Muscle of back (tissue), 13 donors: ENCODE measurements around the gene NCK1. TPM values are rescaled to one million over a fixed set of nuclear protein-coding genes. Genes with fewer than 3 reads are reported as not detected.

Experiments used
- DNase-seq, 3 donors: peaks; one replicate each; pipeline versions ENCODE4 v3.0.0 to v3.0.0-alpha.2; 2013
- long read RNA-seq, 9 donors: transcript quantifications; one replicate each; lab custom pipeline, GENCODE V29; 2026
- polyA plus RNA-seq, 10 donors: library from polyadenylated mRNA; unstranded; fragments of 120-200 nt; gene quantifications; one replicate each; pipeline ENCODE4 v1.2.1, GENCODE V29; 2013; ENCODE audit not compliant: insufficient read length in 10 of 10

The NCK1 gene
- 10 to 100 TPM; 25.6 to 35.2 (median 29.3) TPM for polyA plus RNA-seq
- long read RNA-seq, donor 1, partial matches to known transcripts: 0 of 3 reads
- long read RNA-seq, donor 1, other reads (novel, unspliced or antisense): 0 of 3 reads
- long read RNA-seq, donor 2, partial matches to known transcripts: 0 of 4 reads
- long read RNA-seq, donor 2, other reads (novel, unspliced or antisense): 0 of 4 reads
- long read RNA-seq, donor 3: 0 reads
- long read RNA-seq, donor 4, partial matches to known transcripts: 0 of 5 reads
- long read RNA-seq, donor 4, other reads (novel, unspliced or antisense): 0 of 5 reads
- long read RNA-seq, donor 5, partial matches to known transcripts: 0 of 10 reads
- long read RNA-seq, donor 5, other reads (novel, unspliced or antisense): 0 of 10 reads
- long read RNA-seq, donor 6, partial matches to known transcripts: 0 of 4 reads
- long read RNA-seq, donor 6, other reads (novel, unspliced or antisense): 0 of 4 reads
- long read RNA-seq, donor 7, partial matches to known transcripts: 0 of 2 reads
- long read RNA-seq, donor 7, other reads (novel, unspliced or antisense): 0 of 2 reads
- long read RNA-seq, donor 8, partial matches to known transcripts: 0 of 7 reads
- long read RNA-seq, donor 8, other reads (novel, unspliced or antisense): 0 of 7 reads
- long read RNA-seq, donor 9, partial matches to known transcripts: 0 of 2 reads
- long read RNA-seq, donor 9, other reads (novel, unspliced or antisense): 0 of 2 reads

- DNase-seq: peak; percentile 97 to 98 (median 98)
Measured at GRCh38 chr3:136861890-136862616, at the start of gene NCK1. Gene NCK1, plus strand, starts transcription at chr3:136862208. Its CDS starts 65,794 bp downstream, at chr3:136928002.

DNA sequence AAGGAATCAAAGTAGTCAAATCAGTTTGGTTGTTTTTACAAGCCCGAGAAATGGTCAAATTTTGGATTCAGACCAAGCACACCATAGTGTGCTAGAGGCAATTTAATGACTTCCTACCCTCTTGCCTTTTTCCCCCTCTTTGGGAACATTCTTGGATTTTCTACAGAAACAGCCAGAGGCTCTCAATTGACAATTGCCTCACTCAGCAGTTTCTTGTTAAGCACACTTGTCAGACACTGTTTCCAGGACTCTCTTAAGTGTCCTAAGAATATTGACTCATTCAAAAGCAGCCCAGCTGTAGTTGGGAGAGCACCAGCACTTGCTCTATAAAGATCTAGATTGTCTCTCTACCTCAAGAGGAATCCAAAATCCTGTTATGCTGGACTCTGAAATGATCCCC is 44.6 kb upstream of the NCK1 start:
- DNase-seq: no peak

GRCh38 chr3:136818191-136818768 is 43.7 kb upstream of the NCK1 start:
- DNase-seq: peak in 1 of 3 donors; percentile 37

- DNase-seq: peak; percentile 37 to 80 (median 65)
Measured at GRCh38 chr3:136818769-136819391, 43.1 kb upstream of the NCK1 start, which contains the start of gene SLC35G2. Gene SLC35G2, plus strand, starts transcription at chr3:136819126. Its CDS starts 35,335 bp downstream, at chr3:136854461.

GRCh38 chr3:136819392-136819730 is 42.6 kb upstream of the NCK1 start:
- DNase-seq: peak in 1 of 3 donors; percentile 75

- peak; percentile 45 to 77 (median 47) for DNase-seq
Measured at GRCh38 chr3:136819731-136820679, 42.0 kb upstream of the NCK1 start.

GRCh38 chr3:136831461-136831860 is 30.5 kb upstream of the NCK1 start:
- DNase-seq: no peak

DNA sequence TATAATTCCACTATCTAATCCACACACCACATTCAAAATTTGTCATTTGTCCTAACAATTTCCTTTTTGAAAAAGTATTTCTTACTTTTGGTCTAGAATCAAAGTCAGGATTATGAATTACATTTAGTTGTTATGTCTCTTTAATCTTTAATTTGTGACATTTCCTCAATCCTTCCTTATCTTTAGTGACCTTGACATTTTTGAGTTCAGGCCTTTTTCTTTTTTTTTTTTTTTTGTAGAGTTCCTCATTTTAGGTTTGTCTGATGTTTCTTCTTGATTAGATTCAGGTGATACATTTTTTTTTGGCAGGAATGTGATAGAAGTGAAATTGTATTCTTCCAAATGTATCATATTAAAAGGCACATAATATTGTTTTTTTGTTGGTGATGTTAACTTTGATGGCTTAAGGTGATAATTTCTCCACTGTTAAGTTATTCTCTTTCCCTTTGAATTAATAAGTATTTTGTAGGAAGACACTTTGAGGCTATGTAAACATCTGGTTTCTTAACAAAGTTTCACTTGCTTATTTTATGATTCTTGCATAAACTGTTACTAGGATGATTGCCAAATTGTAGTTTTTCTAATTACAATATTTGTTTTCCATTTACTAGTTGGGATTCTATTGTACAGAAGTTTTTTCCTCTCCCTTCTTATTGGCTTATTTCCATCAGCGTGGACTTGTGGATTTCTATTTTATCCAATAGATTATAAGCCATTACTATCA is 26.8 kb upstream of the NCK1 start:
- no peak for DNase-seq

GRCh38 chr3:136835813-136836510 is 26.0 kb upstream of the NCK1 start:
- no peak for DNase-seq

- no peak for DNase-seq
Measured at GRCh38 chr3:136836511-136837156, 25.4 kb upstream of the NCK1 start.

DNA sequence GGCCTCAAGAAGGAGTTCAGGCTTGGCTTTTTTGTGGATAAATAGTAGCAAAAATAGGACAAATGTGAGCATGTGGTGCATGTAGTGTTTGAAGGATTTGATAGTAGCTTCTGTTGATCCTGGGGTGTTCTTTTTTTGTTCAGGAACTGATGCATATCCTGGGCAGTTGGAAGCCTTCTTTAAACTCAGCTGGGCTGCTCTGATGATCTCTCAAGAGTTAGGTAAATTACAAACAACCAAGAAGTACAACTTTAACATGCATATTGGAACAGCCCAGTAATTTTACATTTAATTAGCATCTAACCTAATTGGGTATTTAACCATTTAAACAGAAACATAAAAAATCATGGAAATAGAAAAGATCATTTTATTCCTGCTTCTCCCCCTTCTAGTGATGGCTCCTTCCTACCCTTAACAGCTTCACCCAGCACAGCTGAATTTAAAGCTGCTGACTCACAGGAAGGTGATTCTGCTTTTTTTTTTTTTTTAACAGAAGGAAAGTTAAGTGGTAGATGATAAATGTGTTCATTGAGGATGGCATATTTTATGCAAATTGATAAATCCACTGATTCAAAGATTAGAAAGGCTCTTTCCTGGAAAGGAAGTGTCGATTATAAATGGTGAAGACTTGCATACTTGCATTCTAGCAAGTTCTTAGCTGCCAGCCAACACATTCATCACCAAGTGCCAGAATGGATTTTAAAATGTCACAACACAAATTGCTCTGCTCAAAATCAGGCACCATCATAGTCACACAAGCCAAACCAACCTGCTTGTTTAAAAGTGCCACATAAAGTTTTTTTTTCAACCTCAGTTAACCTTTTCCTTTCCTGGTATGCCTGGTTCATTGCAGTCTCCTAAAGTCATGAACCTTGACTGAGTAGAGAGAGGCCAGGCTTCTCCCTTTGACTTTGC is 23.1 kb upstream of the NCK1 start:
- DNase-seq: no peak

GRCh38 chr3:136839556-136839931 is 22.5 kb upstream of the NCK1 start:
- DNase-seq: no peak

DNA sequence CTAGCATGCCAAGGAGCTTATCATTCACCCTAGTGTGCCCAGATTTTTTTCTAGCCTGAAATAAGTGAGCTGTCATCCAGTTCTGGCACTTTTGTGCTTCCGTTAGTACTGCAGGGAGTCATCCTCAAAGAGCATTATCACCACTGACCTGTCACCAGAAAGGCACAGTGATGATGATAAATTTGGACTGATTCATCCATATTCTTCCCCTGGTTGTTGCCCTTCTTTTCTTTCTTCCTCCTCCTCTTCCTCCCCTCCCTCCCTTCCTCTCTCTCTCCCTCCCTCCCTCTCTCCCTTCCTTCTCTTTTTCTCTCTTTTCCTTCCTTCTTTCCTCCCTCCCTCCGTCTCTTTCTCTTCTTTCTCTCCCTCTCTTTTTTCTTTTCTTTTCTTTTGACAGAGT is 21.8 kb upstream of the NCK1 start:
- DNase-seq: no peak

GRCh38 chr3:136842294-136842693 is 19.7 kb upstream of the NCK1 start:
- no peak for DNase-seq

DNA sequence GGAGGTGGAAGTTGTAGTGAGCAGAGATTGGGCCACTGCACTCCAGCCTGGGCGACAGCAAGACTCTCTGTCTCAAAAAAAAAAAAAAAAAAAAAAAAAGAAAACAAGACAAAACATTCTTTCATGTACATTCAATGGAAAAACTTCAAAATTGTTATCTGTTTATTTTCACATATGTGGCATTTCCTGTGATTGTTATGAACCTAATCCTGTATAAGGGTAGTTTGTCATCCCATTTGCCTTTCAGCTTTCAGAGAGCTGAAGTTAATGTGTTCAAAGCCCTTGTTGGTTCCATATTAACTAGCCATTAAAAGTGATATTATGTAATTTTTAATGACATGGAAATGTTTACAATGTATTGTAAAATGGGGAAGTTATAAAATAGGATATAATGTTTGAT is 17.3 kb upstream of the NCK1 start:
- DNase-seq: no peak

DNA sequence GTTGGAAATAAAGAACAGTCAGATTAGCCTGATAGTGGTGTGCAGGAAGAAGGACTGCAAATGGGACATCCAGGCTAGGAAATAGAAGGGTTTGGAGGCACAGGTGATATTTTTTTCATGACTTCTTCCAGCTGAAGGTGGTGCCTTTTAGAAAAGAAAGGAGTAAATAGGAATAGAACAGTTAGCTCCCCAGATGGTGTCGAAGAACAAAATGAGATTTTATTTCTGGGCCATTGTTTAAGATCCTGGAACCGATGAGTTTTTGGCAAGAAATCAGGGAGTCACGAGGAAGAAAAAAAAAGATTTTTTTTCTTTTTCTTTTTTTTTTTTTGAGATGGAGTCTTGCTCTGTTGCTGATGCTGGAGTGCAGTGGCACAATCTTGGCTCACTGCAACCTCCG is 9.8 kb upstream of the NCK1 start:
- DNase-seq: no peak

DNA sequence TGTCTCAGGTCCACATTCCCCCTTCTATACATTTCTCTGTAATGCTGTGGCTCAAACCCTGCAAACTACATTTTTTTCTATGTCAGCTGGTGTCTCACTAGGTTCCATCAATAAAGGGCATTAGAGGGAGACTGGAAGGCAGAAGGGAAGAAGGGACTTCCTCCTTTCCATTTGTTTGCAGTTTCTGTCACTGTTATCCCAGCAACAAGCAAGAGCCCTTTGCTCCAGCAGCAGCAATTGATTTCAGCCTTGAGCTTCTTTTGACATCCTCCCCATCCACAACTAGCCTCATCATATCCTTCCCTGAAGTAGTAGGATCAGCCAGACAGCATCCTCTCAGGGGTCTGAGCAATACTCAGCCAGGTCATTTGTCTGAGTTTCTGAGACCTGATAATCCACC is 5.3 kb upstream of the NCK1 start:
- no peak for DNase-seq
